Stimulated activated naive CD4-positive, alpha-beta T cell treated with Interleukin-2 at 50 U/mL for 16 hours (primary cell): Measurements from ENCODE around the gene DNAH3.
"Not testable (repeated sequence)": the region's sequence is repeated elsewhere in the genome, so short reads cannot be mapped to it uniquely, and the experiment has no call there.

Experiments
- DNase-seq: peaks from one replicate; lab custom pipeline; 2025; lab: John Stamatoyannopoulos, UW

DNAH3 gene

DNA sequence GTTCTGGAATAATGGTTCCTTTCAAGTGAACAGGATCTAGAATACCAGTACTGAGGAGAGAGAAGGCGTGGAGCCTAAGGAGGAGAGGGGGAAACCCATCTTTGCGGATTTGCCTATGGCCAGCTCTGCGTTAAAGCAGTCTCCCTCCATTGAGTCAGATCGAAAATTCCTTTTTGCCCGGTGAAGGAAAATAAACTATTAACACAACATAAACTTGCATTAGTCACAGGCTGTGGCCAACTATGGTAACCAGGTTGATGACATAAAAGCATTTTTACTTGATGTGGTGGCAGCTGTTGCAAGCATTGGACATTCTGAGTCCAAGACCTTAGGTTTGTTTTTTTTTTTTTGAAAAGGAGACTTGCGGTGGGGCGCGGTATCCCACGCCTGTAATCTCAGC, 16.7 kb upstream of the DNAH3 start:
- no peak for DNase-seq

GRCh38 chr16:21166561-21166961, 15.9 kb upstream of the DNAH3 start:
- no peak for DNase-seq

GRCh38 chr16:21164521-21165168, 14.0 kb upstream of the DNAH3 start:
- DNase-seq: no peak

- no peak for DNase-seq
Measured at GRCh38 chr16:21163576-21163975, 12.9 kb upstream of the DNAH3 start.

GRCh38 chr16:21162661-21163151, 12.1 kb upstream of the DNAH3 start:
- no peak for DNase-seq

DNA sequence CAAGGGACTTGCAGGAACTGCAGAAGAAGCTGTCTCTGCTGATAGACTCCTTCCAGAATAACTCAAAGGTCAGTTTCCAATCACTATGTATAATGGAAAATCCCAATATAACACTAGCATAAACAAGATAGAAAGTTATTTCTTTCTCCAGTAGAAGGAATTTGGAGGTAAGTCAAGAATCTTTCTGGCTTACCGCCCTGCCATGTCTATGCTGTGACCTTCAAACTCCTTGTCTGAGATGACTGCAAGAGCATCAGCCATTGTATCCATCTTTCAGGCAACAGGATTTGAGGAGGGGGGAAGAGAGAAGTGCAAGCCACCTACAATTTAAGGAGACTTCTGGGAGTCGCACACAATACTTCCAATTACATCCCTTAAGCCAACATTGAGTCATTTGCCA, 10.6 kb upstream of the DNAH3 start:
- no peak for DNase-seq

DNA sequence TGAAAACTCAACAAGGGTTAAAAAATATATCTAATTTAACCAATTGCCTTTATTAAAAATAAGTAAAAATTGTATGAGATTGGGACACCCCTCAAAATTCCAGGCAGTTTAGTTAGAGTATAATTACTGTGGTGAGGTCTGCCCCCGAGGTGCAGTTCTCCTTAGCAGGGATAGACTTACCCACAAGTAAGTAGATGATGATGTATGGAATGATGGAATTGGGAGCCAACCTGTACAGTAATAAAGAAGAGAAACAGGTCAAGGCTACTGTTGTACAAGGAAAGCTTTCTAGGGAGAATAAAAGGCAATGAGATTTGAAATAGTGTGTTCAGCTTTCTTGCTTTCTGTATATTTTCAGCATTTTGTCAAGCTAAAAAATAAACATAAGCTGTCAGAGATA, 9.6 kb upstream of the DNAH3 start:
- no peak for DNase-seq

DNA sequence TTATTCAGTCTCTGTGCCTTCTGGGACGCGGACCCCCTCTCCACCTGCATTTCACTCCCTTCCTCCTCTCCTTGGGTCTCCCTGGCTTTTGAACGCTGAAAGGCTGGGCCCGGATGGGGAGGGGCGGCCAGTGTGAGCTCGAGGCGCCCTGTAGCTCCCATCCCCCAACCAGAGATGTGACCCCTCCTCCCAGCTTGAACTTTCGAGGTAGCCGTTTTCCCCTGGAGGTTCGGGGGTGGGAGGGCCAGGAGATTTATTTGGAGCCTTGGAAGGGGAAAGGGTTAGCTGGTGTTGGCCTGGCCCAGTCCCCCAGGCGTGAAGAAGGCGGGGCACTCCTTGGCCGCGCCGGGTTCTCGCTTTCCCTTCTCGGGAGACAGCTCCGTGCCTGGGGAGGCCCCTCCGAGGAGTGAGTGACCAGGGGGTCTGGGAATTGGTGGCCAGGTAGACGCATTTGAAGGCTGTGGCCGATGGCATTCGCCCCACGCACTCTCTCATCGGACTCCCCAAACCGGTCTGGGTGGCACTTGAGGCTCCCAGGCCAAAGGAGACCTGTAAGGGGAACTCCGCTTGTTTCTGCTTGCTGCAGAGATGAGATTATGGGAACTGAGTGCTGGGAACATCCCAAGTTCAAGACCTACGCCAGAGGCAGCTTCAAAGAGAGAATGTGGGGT, 8.8 kb upstream of the DNAH3 start:
- peak; percentile 2 for DNase-seq

GRCh38 chr16:21158208-21159110, 7.8 kb upstream of the DNAH3 start, which contains the start of gene LDAF1:
LDAF1 (plus strand) TSS chr16:21158674; CDS start chr16:21161183, 2,509 bp downstream.
- peak; percentile 76 for DNase-seq

DNA sequence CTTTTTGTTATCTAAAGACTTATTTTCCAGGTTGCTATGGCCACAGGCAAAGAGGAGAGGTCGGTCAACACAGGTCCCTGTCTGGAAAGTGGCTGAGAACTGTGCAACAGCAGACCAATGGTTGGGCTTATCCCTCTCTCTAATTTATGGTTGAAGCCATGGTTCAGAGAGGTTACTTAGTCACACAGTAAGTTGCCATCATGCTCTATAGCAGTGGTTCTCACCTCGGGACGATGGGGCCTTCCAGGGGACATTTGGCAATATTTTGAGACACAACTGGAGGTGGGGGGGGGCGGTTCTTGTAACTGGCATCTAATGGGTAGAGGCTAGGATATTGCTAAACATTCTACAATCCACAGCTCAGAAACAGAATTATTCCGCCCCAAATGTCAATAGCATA, 7.0 kb upstream of the DNAH3 start:
- no peak for DNase-seq

GRCh38 chr16:21156767-21157467, 6.3 kb upstream of the DNAH3 start:
- DNase-seq: no peak

- not testable (repeated sequence) for DNase-seq
Measured at GRCh38 chr16:21156011-21156410, 5.4 kb upstream of the DNAH3 start.

DNA sequence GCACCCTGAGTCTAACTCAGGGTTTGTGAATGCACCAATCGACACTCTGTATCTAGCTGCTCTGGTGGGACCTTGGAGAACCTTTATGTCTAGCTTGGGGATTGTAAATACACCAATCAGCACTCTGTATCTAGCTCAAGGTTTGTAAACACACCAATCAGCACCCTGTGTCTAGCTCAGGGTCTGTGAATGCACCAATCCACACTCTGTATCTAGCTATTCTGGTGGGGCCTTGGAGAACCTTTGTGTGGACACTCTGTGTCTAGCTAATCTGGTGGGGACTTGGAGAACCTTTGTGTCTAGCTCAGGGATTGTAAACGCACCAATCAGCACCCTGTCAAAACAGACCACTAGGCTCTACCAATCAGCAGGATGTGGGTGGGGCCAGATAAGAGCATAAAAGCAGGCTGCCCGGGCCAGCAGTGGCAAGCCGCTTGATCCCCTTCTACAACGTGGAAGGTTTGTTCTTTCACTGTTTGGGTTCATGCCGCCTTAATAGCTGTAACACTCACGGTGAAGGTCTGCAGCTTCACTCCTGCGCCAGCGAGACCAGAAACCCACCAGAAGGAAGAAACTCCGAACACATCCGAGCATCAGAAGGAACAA, 2.6 kb upstream of the DNAH3 start:
- not testable (repeated sequence) for DNase-seq

GRCh38 chr16:21152160-21153030, 1.7 kb upstream of the DNAH3 start:
- not testable (repeated sequence) for DNase-seq

DNA sequence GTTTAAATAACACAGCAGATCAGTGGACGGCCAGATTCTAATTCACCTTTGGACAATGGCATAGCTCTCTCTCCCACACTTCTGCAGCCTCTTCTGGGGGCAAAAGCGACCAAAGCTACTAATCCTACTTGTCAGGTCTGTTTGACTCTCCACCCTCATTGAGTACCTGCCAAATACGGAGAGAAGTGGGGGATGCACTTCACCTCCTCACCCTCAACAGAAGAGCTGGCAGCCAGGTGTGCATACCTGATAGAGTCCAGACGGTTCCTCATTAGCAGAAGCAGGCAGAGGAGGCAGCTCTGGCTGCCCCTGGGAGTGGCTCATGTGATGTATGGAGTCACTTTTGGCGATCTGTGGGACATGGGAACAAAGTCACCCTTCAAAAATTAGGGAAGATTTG, 4.9 kb downstream of the DNAH3 start:
- DNase-seq: no peak

DNA sequence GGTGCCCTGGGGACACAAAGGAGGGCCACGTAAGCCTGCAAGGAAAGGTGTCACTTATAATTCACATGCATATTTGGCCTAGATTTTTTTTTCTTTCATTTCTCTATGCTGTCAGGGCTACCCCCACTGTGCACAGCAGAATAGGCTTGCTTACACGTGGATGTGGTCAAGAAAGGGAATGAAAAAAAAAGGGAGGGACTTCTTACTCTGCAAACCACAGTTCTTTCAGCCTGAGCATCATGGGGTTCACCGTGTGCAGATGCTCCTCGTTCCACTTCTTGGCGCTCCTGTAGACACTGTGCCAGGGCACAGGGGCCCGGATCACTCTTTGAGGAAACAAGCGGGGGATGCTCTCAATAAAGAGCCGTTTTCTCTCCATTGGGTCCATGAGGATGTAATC, 16.6 kb downstream of the DNAH3 start:
- no peak for DNase-seq

- DNase-seq: no peak
Measured at GRCh38 chr16:21130811-21131210, 19.8 kb downstream of the DNAH3 start.

DNA sequence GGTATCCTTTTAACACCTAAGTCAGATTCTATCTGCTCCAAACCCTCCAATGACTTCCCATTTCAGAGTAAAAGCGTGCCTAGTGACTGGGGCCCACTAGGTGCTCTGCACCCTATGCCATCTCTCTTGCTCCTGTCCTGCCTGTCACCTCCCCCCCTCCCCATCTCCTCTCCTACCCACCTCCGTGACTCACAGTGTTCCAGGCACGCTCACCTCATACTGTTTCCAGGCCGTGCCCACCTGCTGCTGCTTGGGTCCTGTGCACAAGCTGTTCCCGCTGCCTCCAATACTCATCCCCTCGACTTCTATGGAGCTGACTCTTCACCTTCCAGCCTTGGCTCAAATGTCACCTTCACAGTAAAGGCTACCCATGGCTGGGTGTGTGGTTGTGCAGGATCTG, 21.7 kb downstream of the DNAH3 start:
- DNase-seq: no peak

DNA sequence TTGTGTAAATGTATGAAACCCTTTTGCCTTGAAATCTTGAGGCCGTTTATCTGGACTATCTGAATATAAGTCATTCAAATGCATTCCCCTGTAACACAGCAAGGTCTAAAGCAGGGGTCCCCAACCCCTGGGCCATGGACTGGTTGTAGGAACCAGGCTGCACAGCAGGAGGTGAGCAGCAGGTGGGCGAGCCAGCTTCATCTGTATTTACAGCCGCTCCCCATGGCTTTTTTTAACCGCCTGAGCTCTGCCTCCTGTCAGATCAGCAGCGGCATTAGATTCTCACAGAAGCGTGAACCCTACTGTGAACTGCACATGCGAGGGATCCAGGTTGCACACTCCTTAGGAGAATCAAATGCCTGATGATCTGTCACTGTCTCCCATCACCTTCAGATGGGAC, 24.1 kb downstream of the DNAH3 start:
- no peak for DNase-seq

- DNase-seq: no peak
Measured at GRCh38 chr16:21125191-21125590, 25.5 kb downstream of the DNAH3 start.
